HEK293 (cell line): Measurements from ENCODE around the gene FANCC.

Experiments
- CTCF ChIA-PET: fragments of 350-600 bp; formaldehyde crosslinking; extraction: SDS; loops from one replicate; lab custom pipeline; 2021; ENCODE audit warnings: antibody characterized with exemption; lab: Yijun Ruan, JAX
- POLR2A ChIA-PET: fragments of 300-600 bp; formaldehyde crosslinking; extraction: SDS; loops from one replicate; lab custom pipeline; 2020; ENCODE audit warnings: antibody characterized with exemption, inconsistent platforms; lab: Yijun Ruan, JAX
- H3K27ac ChIP-seq: fragments of 200-500 bp; sonication (Bioruptor generic); 2 replicates; pipeline ENCODE4 v1.5.1; 2014; ENCODE audit warnings: low read depth, low read length, control low read depth, inconsistent platforms; ENCODE audit errors: extremely low read depth
- H3K36me3 ChIP-seq, 2 experiments: fragments of 200-500 bp in 1 of 2; sonication (Bioruptor generic) in 1 of 2; 1 replicate in 1 of 2; 2 replicates in 1 of 2; pipeline ENCODE4 v1.5.1; 2014 to 2017; ENCODE audit warnings: inconsistent platforms in 2 of 2, low read length in 2 of 2; ENCODE audit not compliant: control insufficient read depth in 2 of 2, insufficient read depth in 1 of 2
- H3K4me1 ChIP-seq: fragments of 200-500 bp; sonication (Bioruptor generic); 2 replicates; pipeline ENCODE4 v1.5.1; 2014; ENCODE audit warnings: mild to moderate bottlenecking, low read length, inconsistent platforms; ENCODE audit not compliant: control insufficient read depth, insufficient read depth
- H3K4me3 ChIP-seq: 2 replicates; pipeline ENCODE4 v1.5.1; 2011; ENCODE audit warnings: low read depth, mild to moderate bottlenecking, control low read depth, low read length, moderate library complexity
- H3K9me3 ChIP-seq: fragments of 200-500 bp; sonication (Bioruptor generic); 2 replicates; pipeline ENCODE4 v1.5.1; 2014; ENCODE audit warnings: low read depth, low read length, inconsistent platforms; ENCODE audit not compliant: control insufficient read depth, insufficient read depth
- GLIS1 ChIP-seq: fragments of 450-650 bp; formaldehyde crosslinking; IDR thresholded peaks from 2 replicates; pipeline ENCODE4 v1.5.1; 2016; ENCODE audit warnings: missing biosample characterization, missing genetic modification characterization
- ZBTB17 ChIP-seq: fragments of 450-650 bp; formaldehyde crosslinking; IDR thresholded peaks from 2 replicates; pipeline ENCODE4 v1.5.1; 2016; ENCODE audit warnings: missing biosample characterization, missing genetic modification characterization
- ZNF121 ChIP-seq: fragments of 450-650 bp; formaldehyde crosslinking; IDR thresholded peaks from 2 replicates; pipeline ENCODE4 v1.5.1; 2016; ENCODE audit warnings: missing biosample characterization, missing genetic modification characterization
- ZNF19 ChIP-seq: fragments of 450-650 bp; formaldehyde crosslinking; IDR thresholded peaks from 2 replicates; pipeline ENCODE4; 2016; ENCODE audit warnings: missing biosample characterization, missing genetic modification characterization, low read depth
- ZNF529 ChIP-seq: fragments of 450-650 bp; formaldehyde crosslinking; IDR thresholded peaks from 2 replicates; pipeline ENCODE4 v1.5.1; 2017; ENCODE audit warnings: missing genetic modification characterization, missing biosample characterization; ENCODE audit not compliant: insufficient replicate concordance
- ZNF600 ChIP-seq: fragments of 450-650 bp; formaldehyde crosslinking; IDR thresholded peaks from 2 replicates; pipeline ENCODE4 v1.5.1; 2016; ENCODE audit warnings: missing biosample characterization, missing genetic modification characterization
- ZSCAN23 ChIP-seq: fragments of 450-650 bp; formaldehyde crosslinking; IDR thresholded peaks from 2 replicates; pipeline ENCODE4 v1.5.1; 2016; ENCODE audit warnings: missing biosample characterization, missing genetic modification characterization

FANCC gene

DNA sequence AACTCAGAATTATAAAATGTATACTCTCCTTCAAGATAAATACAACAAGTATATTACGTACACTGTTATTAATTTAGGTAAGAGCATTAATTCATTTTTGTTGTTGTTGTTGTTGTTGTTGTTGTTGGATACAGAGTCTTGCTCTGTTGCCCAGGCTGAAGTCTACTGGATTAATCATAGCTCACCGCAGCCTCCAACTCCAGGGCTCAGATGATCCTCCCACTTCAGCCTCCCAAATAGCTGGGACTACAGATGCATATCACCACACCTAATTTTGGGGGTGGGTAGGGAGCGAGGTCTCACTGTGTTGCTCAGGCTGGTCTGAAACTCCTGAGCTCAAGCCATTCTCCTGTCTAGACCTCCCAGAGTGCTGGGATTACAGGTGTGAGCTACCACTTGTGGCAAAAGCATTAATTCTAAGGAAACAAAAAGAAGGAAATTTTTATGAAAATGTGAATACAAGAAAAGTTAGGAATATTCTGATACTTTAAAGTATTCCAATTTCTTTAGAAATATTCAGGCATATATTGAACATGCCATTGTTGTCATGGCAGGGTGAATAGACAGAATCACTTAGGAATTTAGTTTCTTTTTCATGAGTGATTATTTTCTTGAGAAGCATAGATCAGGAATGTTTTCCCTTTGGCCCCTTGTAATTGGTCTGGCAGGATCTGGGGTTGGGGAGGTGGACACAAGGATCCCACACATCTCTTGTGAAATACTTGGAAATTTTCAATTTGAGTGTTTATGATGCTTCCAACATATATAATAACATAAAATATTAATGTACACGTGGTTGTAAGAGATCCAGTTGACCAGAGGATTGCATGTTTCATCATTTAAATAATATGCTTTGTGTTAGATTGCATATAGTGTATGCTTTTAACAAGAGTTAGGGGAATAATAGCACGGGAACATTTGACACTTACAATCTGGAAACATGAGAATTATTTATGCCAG, 263.6 kb downstream of the FANCC start:
- POLR2A ChIA-PET = interaction anchor here (1.3 kb wide), 1 partner anchor 8 kb away, joined by 3 read pairs; no protein-coding TSS in a partner anchor
- TF ChIP-seq ZNF529 (tag by site-specific recombination) = no peak
- 0 out of 2 replicates have a peak, but pooled peaks have one; percentile 5 for TF ChIP-seq GLIS1 (tag by site-specific recombination)
- peak; percentile 24; the same call in 1 of the 2 replicates for TF ChIP-seq ZNF121 (tag by site-specific recombination)
- TF ChIP-seq ZNF19 (tag by site-specific recombination) = no peak
- no peak for TF ChIP-seq ZSCAN23
- TF ChIP-seq, all 188 proteins: peak for 2
- no peak overlapping the region for H3K27ac ChIP-seq
- peaks cover 49% of the 10 kb centered on the region for H3K4me1 ChIP-seq
- no peaks in the 10 kb centered on the region for H3K36me3 ChIP-seq
- no peaks in the 10 kb centered on the region for H3K9me3 ChIP-seq
- CTCF ChIA-PET = interaction anchor here (0.6 to 1.0 kb wide), 5 partner anchors 21 to 385 kb away, joined by 3 to 6 read pairs (median 4); no protein-coding TSS in a partner anchor
- H3K4me3 ChIP-seq = no peak overlapping the region

DNA sequence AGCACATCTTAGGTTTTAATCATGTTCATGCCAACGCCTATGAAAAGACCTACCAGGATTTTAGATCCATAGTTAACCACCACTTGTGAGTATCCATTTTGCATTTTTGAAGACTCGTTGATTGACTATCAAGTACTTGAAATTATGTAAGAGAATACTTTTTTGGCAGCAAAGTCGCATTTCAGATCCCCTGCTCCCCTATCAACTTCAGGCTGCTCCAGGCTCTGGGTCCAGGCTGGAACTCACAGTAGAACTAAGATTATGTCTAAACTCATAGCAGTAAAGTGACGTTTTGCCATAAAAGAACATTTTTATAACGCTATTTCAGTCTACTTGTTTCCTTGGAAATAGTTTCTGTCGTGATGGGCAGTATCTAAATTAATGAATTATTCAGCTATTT, 267.7 kb downstream of the FANCC start:
- H3K9me3 ChIP-seq = no peaks in the 10 kb centered on the region
- peak overlapping the region; percentile 17 for H3K4me3 ChIP-seq
- CTCF ChIA-PET = interaction anchor here (0.8 to 1.4 kb wide), 2 partner anchors 42 to 266 kb away, joined by 3 to 6 read pairs; no protein-coding TSS in a partner anchor
- no peak overlapping the region for H3K27ac ChIP-seq
- POLR2A ChIA-PET = no interaction called here
- no peaks in the 10 kb centered on the region for H3K36me3 ChIP-seq
- H3K4me1 ChIP-seq = peaks cover 20% of the 10 kb centered on the region
- TF ChIP-seq ZBTB17 (tag by site-specific recombination) = peak; percentile 68
- no peak for TF ChIP-seq ZNF600
- TF ChIP-seq, all 188 proteins: peak for 1
